Liver (tissue), 9 donors: ENCODE measurements around the gene KAT6B. TPM values are rescaled to one million over a fixed set of nuclear protein-coding genes. Genes with fewer than 3 reads are reported as not detected.

ENCODE experiments used
- DNase-seq: peaks from one replicate; pipeline ENCODE4 v3.0.0-alpha.2; 2017; ENCODE audit warnings: low spot score
- H3K27ac ChIP-seq, 2 donors: one replicate each; pipeline ENCODE4 v1.7.0; 2013; ENCODE audit warnings: inconsistent platforms in 2 of 2, low read length in 2 of 2, control low read depth in 1 of 2, low read depth in 1 of 2, mild to moderate bottlenecking in 1 of 2
- H3K27me3 ChIP-seq, 4 donors: one replicate each; pipeline versions ENCODE4 v1.6.1 to v1.7.0; 2013; ENCODE audit warnings: low read length in 3 of 4, inconsistent platforms in 1 of 4, mild to moderate bottlenecking in 1 of 4, moderate library complexity in 1 of 4; ENCODE audit not compliant: control insufficient read depth in 4 of 4, insufficient read depth in 4 of 4
- H3K36me3 ChIP-seq, 4 donors: one replicate each; pipeline versions ENCODE4 v1.6.1 to v1.7.0; 2013; ENCODE audit warnings: low read length in 3 of 4, mild to moderate bottlenecking in 3 of 4, low read depth in 1 of 4, moderate library complexity in 1 of 4; ENCODE audit not compliant: control insufficient read depth in 4 of 4, insufficient read depth in 3 of 4
- H3K4me1 ChIP-seq, 4 donors: one replicate each; pipeline versions ENCODE4 v1.6.1 to v1.7.0; 2013; ENCODE audit warnings: low read length in 3 of 4, mild to moderate bottlenecking in 3 of 4, moderate library complexity in 1 of 4; ENCODE audit not compliant: control insufficient read depth in 4 of 4, insufficient read depth in 4 of 4
- H3K4me3 ChIP-seq, 3 donors: one replicate each; pipeline versions ENCODE4 v1.6.1 to v1.7.0; 2013; ENCODE audit warnings: low read length in 3 of 3, control low read depth in 1 of 3, low read depth in 1 of 3, mild to moderate bottlenecking in 1 of 3
- H3K9ac ChIP-seq, 2 donors: one replicate each; pipeline ENCODE4 v1.7.0; 2013; ENCODE audit warnings: low read length in 2 of 2, mild to moderate bottlenecking in 2 of 2, moderate library complexity in 2 of 2, control low read depth in 1 of 2, low read depth in 1 of 2
- H3K9me3 ChIP-seq, 4 donors: one replicate each; pipeline versions ENCODE4 v1.6.1 to v1.7.0; 2013; ENCODE audit warnings: low read length in 3 of 4; ENCODE audit not compliant: control insufficient read depth in 4 of 4
- EGR1 ChIP-seq, 2 donors: IDR thresholded peaks; 2 replicates each; pipeline ENCODE4 v1.6.1; 2016 to 2018; ENCODE audit warnings: antibody characterized with exemption in 2 of 2, low read depth in 2 of 2
- FOXA1 ChIP-seq: IDR thresholded peaks from 2 replicates; pipeline ENCODE4 v1.6.1; 2016; ENCODE audit warnings: antibody characterized with exemption
- FOXA2 ChIP-seq: IDR thresholded peaks from 2 replicates; pipeline ENCODE4 v1.6.1; 2016; ENCODE audit warnings: antibody characterized with exemption
- GABPA ChIP-seq, 2 donors: IDR thresholded peaks in 1 of 2; conservative IDR thresholded peaks in 1 of 2; 2 replicates each; pipeline ENCODE4 v1.6.1; 2016; ENCODE audit warnings: antibody characterized with exemption in 2 of 2, mild to moderate bottlenecking in 1 of 2, moderate library complexity in 1 of 2
- HNF4A ChIP-seq, 2 donors: conservative IDR thresholded peaks; 2 replicates each; pipeline ENCODE4 v1.6.1; 2016; ENCODE audit warnings: antibody characterized with exemption in 2 of 2, mild to moderate bottlenecking in 2 of 2
- HNF4G ChIP-seq: IDR thresholded peaks from 2 replicates; pipeline ENCODE4 v1.6.1; 2016; ENCODE audit warnings: antibody characterized with exemption
- JUND ChIP-seq, 2 donors: IDR thresholded peaks; 2 replicates each; pipeline ENCODE4 v1.6.1; 2016; ENCODE audit warnings: antibody characterized with exemption in 2 of 2
- NR2F2 ChIP-seq: IDR thresholded peaks from 2 replicates; pipeline ENCODE4 v1.6.1; 2016; ENCODE audit warnings: antibody characterized with exemption
- RAD21 ChIP-seq, 2 donors: IDR thresholded peaks; 2 replicates each; pipeline ENCODE4 v1.6.1; 2016; ENCODE audit warnings: antibody characterized with exemption in 2 of 2, mild to moderate bottlenecking in 2 of 2
- RXRA ChIP-seq, 2 donors: IDR thresholded peaks; 2 replicates each; pipeline ENCODE4 v1.6.1; 2017 to 2018; ENCODE audit warnings: antibody characterized with exemption in 2 of 2, mild to moderate bottlenecking in 1 of 2
- SP1 ChIP-seq: IDR thresholded peaks from 2 replicates; pipeline ENCODE4 v1.6.1; 2018; ENCODE audit warnings: antibody characterized with exemption, mild to moderate bottlenecking
- TAF1 ChIP-seq: conservative IDR thresholded peaks from 2 replicates; pipeline ENCODE4 v1.6.1; 2016; ENCODE audit warnings: antibody characterized with exemption, mild to moderate bottlenecking
- YY1 ChIP-seq: IDR thresholded peaks from 2 replicates; pipeline ENCODE4 v1.6.1; 2016; ENCODE audit warnings: antibody characterized with exemption, mild to moderate bottlenecking
- WGBS: extraction: QIAGEN DNeasy Blood & Tissue Kit; methylation state at CpG from one replicate; pipeline ENCODE4 v1.1.7; 2013; 5-methylcytosine and 5-hydroxymethylcytosine counted together
- polyA plus RNA-seq, 2 donors: library from polyadenylated mRNA; stranded (reverse) in 1 of 2; unstranded in 1 of 2; fragments of 200-250 nt in 1 of 2; fragments of >200 nt in 1 of 2; fragmentation: Nextera tagmentation in 1 of 2; extraction: Ambion mirVana in 1 of 2; gene quantifications; one replicate each; pipeline versions ENCODE4 v1.2.1 to v1.2.3, GENCODE V29; 2013 to 2015
- total RNA-seq, 2 donors: library from RNA; depleted of rRNA; stranded (reverse); fragments of >200 nt; gene quantifications; one replicate each; pipeline ENCODE4 v1.2.3, GENCODE V29; 2014
- TF ChIP-seq, protein P1 (sequence below): fragments of 150-350 bp; IDR thresholded peaks from 2 replicates; pipeline ENCODE4 v1.5.1; 2017; ENCODE audit warnings: improper control_type of control experiment, low read depth, low read length; ENCODE audit not compliant: missing input control
- TF ChIP-seq, protein P2 (sequence below): IDR thresholded peaks from 2 replicates; pipeline ENCODE4 v1.6.1; 2016; ENCODE audit warnings: antibody characterized with exemption, mild to moderate bottlenecking
- TF ChIP-seq, protein P3 (sequence below): IDR thresholded peaks from 2 replicates; pipeline ENCODE4 v1.6.1; 2016; ENCODE audit warnings: antibody characterized with exemption
- TF ChIP-seq, protein P4 (sequence below): IDR thresholded peaks from 2 replicates; pipeline ENCODE4 v1.6.1; 2016; ENCODE audit warnings: antibody characterized with exemption
- TF ChIP-seq, protein P5 (sequence below): IDR thresholded peaks from 2 replicates; pipeline ENCODE4 v1.6.1; 2016; ENCODE audit warnings: antibody characterized with exemption
- donor health status: healthy.
- donor health status: healthy.
- donor health status: healthy.
- donor health status: healthy.
- donor health status: healthy.

Gene KAT6B
- total and polyA plus RNA-seq, 4 donors: 2.0 to 21.2 (median 8.8) TPM

DNA sequence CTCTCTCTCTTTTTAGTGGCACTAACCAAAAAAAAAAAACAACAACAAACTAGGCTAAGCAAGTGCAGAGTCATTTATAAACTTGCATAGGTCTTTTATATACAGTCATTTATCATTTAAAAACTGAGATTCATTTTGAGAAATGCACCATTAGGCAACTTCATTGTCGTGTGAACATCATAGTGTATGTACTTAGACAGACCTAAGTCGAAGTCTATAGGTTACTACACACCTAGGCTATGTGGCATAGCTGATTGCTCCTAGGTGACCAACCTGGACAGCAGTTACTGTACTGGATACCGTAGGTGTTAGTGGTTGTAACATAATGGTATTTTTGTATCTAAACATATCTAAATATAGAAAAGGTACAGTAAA lies 175.9 kb downstream of the KAT6B start:
- Histone ChIP-seq H3K9me3 (no peaks in the 10 kb centered on the region), H3K27me3 (no peaks in the 10 kb centered on the region), H3K4me1 (peaks cover 0 to 9% (median 0%) of the 10 kb centered on the region in 4 donors), H3K27ac (no peak overlapping the region), H3K4me3 (no peak overlapping the region), H3K9ac (no peak overlapping the region), H3K36me3 (peaks cover 0 to 4% (median 0%) of the 10 kb centered on the region in 4 donors)
- WGBS: 96% methylated on average over 3 of the region's 3 CpGs
- TF ChIP-seq FOXA2 (no peak), EGR1 (IDR thresholded peaks at IDR 0.05; ENCODE audit: low read depth in 2 of 2) (no peak), SP1 (no peak), TAF1 (no peak), GABPA (IDR thresholded peaks at IDR 0.05 in 1 of 2, conservative IDR thresholded peaks at IDR 0.05 in 1 of 2) (no peak), HNF4G (no peak), NR2F2 (no peak), YY1 (no peak), FOXA1 (no peak), HNF4A (conservative IDR thresholded peaks at IDR 0.05) (no peak), JUND (IDR thresholded peaks at IDR 0.05) (no peak), RXRA (IDR thresholded peaks at IDR 0.05) (no peak), RAD21 (IDR thresholded peaks at IDR 0.05) (no peak)
- TF ChIP-seq, protein P1, sequence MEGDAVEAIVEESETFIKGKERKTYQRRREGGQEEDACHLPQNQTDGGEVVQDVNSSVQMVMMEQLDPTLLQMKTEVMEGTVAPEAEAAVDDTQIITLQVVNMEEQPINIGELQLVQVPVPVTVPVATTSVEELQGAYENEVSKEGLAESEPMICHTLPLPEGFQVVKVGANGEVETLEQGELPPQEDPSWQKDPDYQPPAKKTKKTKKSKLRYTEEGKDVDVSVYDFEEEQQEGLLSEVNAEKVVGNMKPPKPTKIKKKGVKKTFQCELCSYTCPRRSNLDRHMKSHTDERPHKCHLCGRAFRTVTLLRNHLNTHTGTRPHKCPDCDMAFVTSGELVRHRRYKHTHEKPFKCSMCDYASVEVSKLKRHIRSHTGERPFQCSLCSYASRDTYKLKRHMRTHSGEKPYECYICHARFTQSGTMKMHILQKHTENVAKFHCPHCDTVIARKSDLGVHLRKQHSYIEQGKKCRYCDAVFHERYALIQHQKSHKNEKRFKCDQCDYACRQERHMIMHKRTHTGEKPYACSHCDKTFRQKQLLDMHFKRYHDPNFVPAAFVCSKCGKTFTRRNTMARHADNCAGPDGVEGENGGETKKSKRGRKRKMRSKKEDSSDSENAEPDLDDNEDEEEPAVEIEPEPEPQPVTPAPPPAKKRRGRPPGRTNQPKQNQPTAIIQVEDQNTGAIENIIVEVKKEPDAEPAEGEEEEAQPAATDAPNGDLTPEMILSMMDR: no peak
- TF ChIP-seq, protein P2, sequence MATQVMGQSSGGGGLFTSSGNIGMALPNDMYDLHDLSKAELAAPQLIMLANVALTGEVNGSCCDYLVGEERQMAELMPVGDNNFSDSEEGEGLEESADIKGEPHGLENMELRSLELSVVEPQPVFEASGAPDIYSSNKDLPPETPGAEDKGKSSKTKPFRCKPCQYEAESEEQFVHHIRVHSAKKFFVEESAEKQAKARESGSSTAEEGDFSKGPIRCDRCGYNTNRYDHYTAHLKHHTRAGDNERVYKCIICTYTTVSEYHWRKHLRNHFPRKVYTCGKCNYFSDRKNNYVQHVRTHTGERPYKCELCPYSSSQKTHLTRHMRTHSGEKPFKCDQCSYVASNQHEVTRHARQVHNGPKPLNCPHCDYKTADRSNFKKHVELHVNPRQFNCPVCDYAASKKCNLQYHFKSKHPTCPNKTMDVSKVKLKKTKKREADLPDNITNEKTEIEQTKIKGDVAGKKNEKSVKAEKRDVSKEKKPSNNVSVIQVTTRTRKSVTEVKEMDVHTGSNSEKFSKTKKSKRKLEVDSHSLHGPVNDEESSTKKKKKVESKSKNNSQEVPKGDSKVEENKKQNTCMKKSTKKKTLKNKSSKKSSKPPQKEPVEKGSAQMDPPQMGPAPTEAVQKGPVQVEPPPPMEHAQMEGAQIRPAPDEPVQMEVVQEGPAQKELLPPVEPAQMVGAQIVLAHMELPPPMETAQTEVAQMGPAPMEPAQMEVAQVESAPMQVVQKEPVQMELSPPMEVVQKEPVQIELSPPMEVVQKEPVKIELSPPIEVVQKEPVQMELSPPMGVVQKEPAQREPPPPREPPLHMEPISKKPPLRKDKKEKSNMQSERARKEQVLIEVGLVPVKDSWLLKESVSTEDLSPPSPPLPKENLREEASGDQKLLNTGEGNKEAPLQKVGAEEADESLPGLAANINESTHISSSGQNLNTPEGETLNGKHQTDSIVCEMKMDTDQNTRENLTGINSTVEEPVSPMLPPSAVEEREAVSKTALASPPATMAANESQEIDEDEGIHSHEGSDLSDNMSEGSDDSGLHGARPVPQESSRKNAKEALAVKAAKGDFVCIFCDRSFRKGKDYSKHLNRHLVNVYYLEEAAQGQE: no peak
- TF ChIP-seq, protein P3, sequence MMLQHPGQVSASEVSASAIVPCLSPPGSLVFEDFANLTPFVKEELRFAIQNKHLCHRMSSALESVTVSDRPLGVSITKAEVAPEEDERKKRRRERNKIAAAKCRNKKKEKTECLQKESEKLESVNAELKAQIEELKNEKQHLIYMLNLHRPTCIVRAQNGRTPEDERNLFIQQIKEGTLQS: no peak
- TF ChIP-seq, protein P4, sequence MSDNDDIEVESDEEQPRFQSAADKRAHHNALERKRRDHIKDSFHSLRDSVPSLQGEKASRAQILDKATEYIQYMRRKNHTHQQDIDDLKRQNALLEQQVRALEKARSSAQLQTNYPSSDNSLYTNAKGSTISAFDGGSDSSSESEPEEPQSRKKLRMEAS: no peak
- TF ChIP-seq, protein P5, sequence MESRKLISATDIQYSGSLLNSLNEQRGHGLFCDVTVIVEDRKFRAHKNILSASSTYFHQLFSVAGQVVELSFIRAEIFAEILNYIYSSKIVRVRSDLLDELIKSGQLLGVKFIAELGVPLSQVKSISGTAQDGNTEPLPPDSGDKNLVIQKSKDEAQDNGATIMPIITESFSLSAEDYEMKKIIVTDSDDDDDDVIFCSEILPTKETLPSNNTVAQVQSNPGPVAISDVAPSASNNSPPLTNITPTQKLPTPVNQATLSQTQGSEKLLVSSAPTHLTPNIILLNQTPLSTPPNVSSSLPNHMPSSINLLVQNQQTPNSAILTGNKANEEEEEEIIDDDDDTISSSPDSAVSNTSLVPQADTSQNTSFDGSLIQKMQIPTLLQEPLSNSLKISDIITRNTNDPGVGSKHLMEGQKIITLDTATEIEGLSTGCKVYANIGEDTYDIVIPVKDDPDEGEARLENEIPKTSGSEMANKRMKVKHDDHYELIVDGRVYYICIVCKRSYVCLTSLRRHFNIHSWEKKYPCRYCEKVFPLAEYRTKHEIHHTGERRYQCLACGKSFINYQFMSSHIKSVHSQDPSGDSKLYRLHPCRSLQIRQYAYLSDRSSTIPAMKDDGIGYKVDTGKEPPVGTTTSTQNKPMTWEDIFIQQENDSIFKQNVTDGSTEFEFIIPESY: no peak
- no peak for DNase-seq
